Right cardiac atrium (tissue), 5 donors: ENCODE results near the gene MTPN. TPM values are rescaled to one million over a fixed set of nuclear protein-coding genes. Genes with fewer than 3 reads are reported as not detected.

Experiments used
- ATAC-seq, 2 donors: fragments of 200-7000 bp; cut with Tn5 transposase; one replicate each; pipeline versions ENCODE4 v1.8.0 to v1.9.1; 2020; ENCODE audit warnings: moderate library complexity in 2 of 2, mild to moderate bottlenecking in 1 of 2
- DNase-seq, 3 donors: peaks; one replicate each; pipeline ENCODE4 v3.0.0-alpha.2; 2020
- H3K27ac ChIP-seq: one replicate; pipeline ENCODE4 v1.5.1; 2013; ENCODE audit warnings: mild to moderate bottlenecking, low read length, control low read depth, moderate library complexity
- H3K27me3 ChIP-seq: one replicate; pipeline ENCODE4 v1.6.1; 2013; ENCODE audit not compliant: control insufficient read depth, insufficient read depth
- H3K4me1 ChIP-seq: one replicate; pipeline ENCODE4 v1.6.1; 2013; ENCODE audit warnings: low read length; ENCODE audit not compliant: control insufficient read depth, insufficient read depth
- H3K4me3 ChIP-seq: one replicate; pipeline ENCODE4 v1.5.1; 2013; ENCODE audit warnings: low read length, control low read depth
- H3K9me3 ChIP-seq: one replicate; pipeline ENCODE4 v1.6.1; 2013; ENCODE audit warnings: low read length; ENCODE audit not compliant: control insufficient read depth
- WGBS: extraction: QIAGEN DNeasy Blood & Tissue Kit; methylation state at CpG from one replicate; pipeline ENCODE4 v1.1.7; 2013; 5-methylcytosine and 5-hydroxymethylcytosine counted together
- intact Hi-C, 4 donors: fragments of 100-400 bp; cut with DNase I; formaldehyde crosslinking; loops; one replicate each; pipeline versions ENCODE4 v1.11.0 to v1.14.0; 2022 to 2023
- polyA plus RNA-seq: library from polyadenylated mRNA; stranded (reverse); fragments of 200-250 nt; gene quantifications from one replicate; pipeline ENCODE4 v1.2.3, GENCODE V29; 2013
- total RNA-seq, 4 donors: library from RNA; stranded (reverse); fragmentation: NEBNext Ultra II Directional; extraction: Animal tissue kit (Norgen Biotek cat#: 25700); gene quantifications; one replicate each; pipeline ENCODE4 v1.2.1, GENCODE V29; 2021
- donor health status: healthy with polysubstance abuse.
- donor health status: DM: no; HTN: yes; CAD: no.
- donor health status: DM: no; HTN: no; CAD: no.
- donor health status: DM: no; HTN: yes; CAD: no; lungs with severe emphysema.
- donor health status: DM: yes; HTN: yes; CAD: no.

The MTPN gene
- total and polyA plus RNA-seq, 5 donors: 64.6 to 128 (median 122) TPM

DNA sequence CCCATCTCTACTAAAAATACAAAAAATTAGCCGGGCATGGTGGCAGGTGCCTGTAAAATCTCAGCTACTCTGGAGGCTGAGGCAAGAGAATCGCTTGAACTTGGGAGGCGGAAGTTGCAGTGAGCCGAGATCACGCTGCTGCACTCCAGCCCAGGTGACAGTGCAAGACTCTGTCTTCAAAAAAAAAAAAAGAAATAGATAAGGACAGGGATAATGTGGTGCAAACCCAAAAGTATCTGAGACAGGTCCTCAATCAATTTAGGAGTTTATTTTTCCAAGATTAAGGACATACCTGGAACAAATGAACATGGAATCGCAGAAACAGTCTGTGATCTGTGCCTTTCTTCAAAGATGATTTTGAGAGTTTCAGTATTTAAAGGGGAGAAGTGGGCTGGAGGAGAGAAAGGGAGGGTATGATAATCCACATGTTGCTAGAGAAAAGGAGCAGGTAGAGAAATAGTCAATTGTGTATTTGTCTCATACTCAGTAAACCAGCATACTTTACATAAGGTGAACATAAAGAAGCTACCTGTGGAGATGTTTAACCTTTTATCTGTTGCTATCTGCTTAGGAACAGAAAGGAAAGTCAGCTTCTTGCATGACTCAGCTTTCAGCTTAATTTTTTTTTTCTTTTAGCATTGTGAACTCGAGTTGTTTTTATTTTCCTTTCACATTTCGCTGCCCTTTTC lies 4.9 kb upstream of the MTPN start:
- H3K4me3 ChIP-seq: no peak overlapping the region
- no peaks in the 10 kb centered on the region for H3K4me1 ChIP-seq
- H3K27ac ChIP-seq: no peak overlapping the region
- H3K9me3 ChIP-seq: no peaks in the 10 kb centered on the region
- intact Hi-C loops: no loop called here
- DNase-seq: no peak
- no peaks in the 10 kb centered on the region for H3K27me3 ChIP-seq
- WGBS: 82% methylated on average over 8 of the region's 8 CpGs
- no peak for ATAC-seq

- no peaks in the 10 kb centered on the region for H3K4me1 ChIP-seq
- H3K4me3 ChIP-seq: no peak overlapping the region
- intact Hi-C loops: no loop called here
- DNase-seq: no peak
- H3K27me3 ChIP-seq: no peaks in the 10 kb centered on the region
- H3K9me3 ChIP-seq: no peaks in the 10 kb centered on the region
- H3K27ac ChIP-seq: no peak overlapping the region
- WGBS: 65% methylated on average over 3 of the region's 3 CpGs
- no peak for ATAC-seq
Measured at GRCh38 chr7:135980665-135981180, 3.6 kb upstream of the MTPN start.

DNA sequence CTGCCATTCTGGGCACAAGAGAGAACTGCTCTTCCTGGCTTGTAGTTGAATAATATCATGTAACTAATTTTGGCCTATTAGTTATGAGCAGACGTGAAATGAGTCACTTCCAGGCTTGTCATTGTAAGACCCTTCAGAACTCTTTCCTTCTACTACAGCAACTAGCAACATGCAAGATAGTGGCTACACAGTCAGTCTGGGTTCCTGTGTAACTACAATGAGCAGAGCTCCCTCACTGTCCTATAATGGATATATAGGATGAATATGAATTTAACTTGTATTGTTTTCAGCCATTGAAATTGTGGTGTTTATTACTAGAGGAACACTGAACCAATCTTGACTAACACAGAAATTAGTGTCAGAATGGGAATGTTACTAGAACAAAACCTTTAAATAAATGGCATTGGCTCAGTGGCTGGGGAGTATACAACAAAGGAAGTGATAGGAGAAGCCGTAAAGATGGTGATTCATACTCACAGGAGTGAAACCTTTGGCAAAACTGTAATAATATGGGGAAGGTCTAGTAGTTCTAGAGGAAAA lies 2.9 kb upstream of the MTPN start:
- Histone ChIP-seq H3K4me1 (no peaks in the 10 kb centered on the region), H3K4me3 (no peak overlapping the region), H3K27ac (no peak overlapping the region), H3K9me3 (no peaks in the 10 kb centered on the region), H3K27me3 (no peaks in the 10 kb centered on the region)
- intact Hi-C loops: no loop called here
- DNase-seq: no peak
- 35% methylated on average over 2 of the region's 2 CpGs for WGBS
- no peak for ATAC-seq

DNA sequence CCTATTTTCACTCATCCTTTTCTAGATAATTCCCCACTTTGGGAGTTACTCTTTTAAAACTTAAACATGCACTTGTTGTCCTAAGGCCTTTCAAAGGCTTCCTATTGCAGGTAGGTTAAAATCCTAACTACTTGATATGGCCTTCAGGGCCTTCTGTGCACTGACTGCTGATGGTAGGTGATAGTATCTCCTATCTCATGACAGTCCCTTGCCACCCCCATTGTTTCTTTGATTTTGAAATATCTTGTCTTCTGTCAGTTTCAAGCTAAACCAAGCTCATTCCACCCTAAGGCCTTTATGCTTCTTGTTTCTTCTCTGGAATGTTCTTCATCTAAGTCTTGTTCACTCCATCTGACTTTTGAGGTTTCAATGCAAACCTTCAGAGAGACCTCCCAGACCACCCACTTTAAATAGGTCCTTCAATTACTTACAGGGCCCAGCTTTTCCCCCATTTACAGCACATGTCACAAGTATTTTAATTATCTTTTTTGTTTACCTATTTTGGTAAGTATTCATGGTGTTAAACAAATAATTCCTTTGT lies 2.4 kb upstream of the MTPN start:
- intact Hi-C loops: loop anchor here in 1 of 4 donors (10.0 kb wide), 1 partner anchor 315 kb away; the partner anchor contains the start of gene STMP1
- no peak for DNase-seq
- Histone ChIP-seq H3K27me3 (no peaks in the 10 kb centered on the region), H3K27ac (no peak overlapping the region), H3K9me3 (no peaks in the 10 kb centered on the region), H3K4me3 (no peak overlapping the region), H3K4me1 (no peaks in the 10 kb centered on the region)
- ATAC-seq: no peak

- Histone ChIP-seq H3K27ac (no peak overlapping the region), H3K4me1 (no peaks in the 10 kb centered on the region), H3K27me3 (no peaks in the 10 kb centered on the region), H3K4me3 (no peak overlapping the region), H3K9me3 (no peaks in the 10 kb centered on the region)
- ATAC-seq (no peak), DNase-seq (no peak)
- 96% methylated on average over 4 of the region's 4 CpGs for WGBS
- intact Hi-C loops: loop anchor here in 1 of 4 donors (10.0 kb wide), 1 partner anchor 314 kb away; the partner anchor contains the start of gene STMP1
Measured at GRCh38 chr7:135978624-135979023, 1.5 kb upstream of the MTPN start.

GRCh38 chr7:135977742-135978066 lies 545 bp upstream of the MTPN start:
- Histone ChIP-seq H3K4me3 (peak overlapping the region; percentile 74), H3K9me3 (no peaks in the 10 kb centered on the region), H3K4me1 (no peaks in the 10 kb centered on the region), H3K27me3 (no peaks in the 10 kb centered on the region), H3K27ac (no peak overlapping the region)
- intact Hi-C loops: loop anchor here in 1 of 4 donors (10.0 kb wide), 1 partner anchor 313 kb away; the partner anchor contains the start of gene STMP1
- ATAC-seq (peak in 1 of 2 donors; percentile 24), DNase-seq (no peak)
- WGBS: 56% methylated on average over 6 of the region's 6 CpGs

GRCh38 chr7:135976312-135977006 lies 700 bp downstream of the MTPN start:
- peak; percentile 2 to 25 for ATAC-seq
- Histone ChIP-seq H3K27ac (peak overlapping the region; percentile 34), H3K4me1 (no peaks in the 10 kb centered on the region), H3K9me3 (no peaks in the 10 kb centered on the region), H3K4me3 (peak overlapping the region; percentile 74), H3K27me3 (no peaks in the 10 kb centered on the region)
- peak in 1 of 3 donors; percentile 35 for DNase-seq
- intact Hi-C loops: loop anchor here in 1 of 4 donors (10.0 kb wide), 1 partner anchor 312 kb away; the partner anchor contains the start of gene STMP1
- WGBS: 4% methylated on average over 13 of the region's 13 CpGs

- DNase-seq: no peak
- H3K9me3 ChIP-seq: no peaks in the 10 kb centered on the region
- H3K27ac ChIP-seq: no peak overlapping the region
- intact Hi-C loops: loop anchor here in 1 of 4 donors (10.0 kb wide), 1 partner anchor 310 kb away; the partner anchor contains the start of gene STMP1
- H3K4me1 ChIP-seq: no peaks in the 10 kb centered on the region
- H3K4me3 ChIP-seq: peak overlapping the region; percentile 74
- H3K27me3 ChIP-seq: no peaks in the 10 kb centered on the region
- no peak for ATAC-seq
- WGBS: 80% methylated on average over 2 of the region's 2 CpGs
Measured at GRCh38 chr7:135975166-135975565, 2.0 kb downstream of the MTPN start.

- H3K4me1 ChIP-seq: no peaks in the 10 kb centered on the region
- 48% methylated on average over 1 of the region's 1 CpG for WGBS
- H3K27ac ChIP-seq: no peak overlapping the region
- no peak overlapping the region for H3K4me3 ChIP-seq
- no peaks in the 10 kb centered on the region for H3K27me3 ChIP-seq
- ATAC-seq: no peak
- intact Hi-C loops: loop anchor here in 1 of 4 donors (10.0 kb wide), 1 partner anchor 310 kb away; the partner anchor contains the start of gene STMP1
- DNase-seq: no peak
- H3K9me3 ChIP-seq: no peaks in the 10 kb centered on the region
Measured at GRCh38 chr7:135974667-135975066, 2.5 kb downstream of the MTPN start.

- no peak overlapping the region for H3K4me3 ChIP-seq
- no peak overlapping the region for H3K27ac ChIP-seq
- ATAC-seq (no peak), DNase-seq (no peak)
- peaks cover 4% of the 10 kb centered on the region for H3K4me1 ChIP-seq
- no peaks in the 10 kb centered on the region for H3K9me3 ChIP-seq
- H3K27me3 ChIP-seq: no peaks in the 10 kb centered on the region
- intact Hi-C loops: loop anchor here in 1 of 4 donors (10.0 kb wide), 1 partner anchor 307 kb away; the partner anchor contains the start of gene STMP1
Measured at GRCh38 chr7:135971366-135971725, 5.8 kb downstream of the MTPN start.
